ENCODE results near the gene CDC7. TPM values are rescaled to one million over a fixed set of nuclear protein-coding genes. Genes with fewer than 3 reads are reported as not detected.

CDC7 gene
- total RNA-seq, 4 donors from 2014 or later, result 0.10 to 0.44 (median 0.20) TPM; not detected in 1

DNA sequence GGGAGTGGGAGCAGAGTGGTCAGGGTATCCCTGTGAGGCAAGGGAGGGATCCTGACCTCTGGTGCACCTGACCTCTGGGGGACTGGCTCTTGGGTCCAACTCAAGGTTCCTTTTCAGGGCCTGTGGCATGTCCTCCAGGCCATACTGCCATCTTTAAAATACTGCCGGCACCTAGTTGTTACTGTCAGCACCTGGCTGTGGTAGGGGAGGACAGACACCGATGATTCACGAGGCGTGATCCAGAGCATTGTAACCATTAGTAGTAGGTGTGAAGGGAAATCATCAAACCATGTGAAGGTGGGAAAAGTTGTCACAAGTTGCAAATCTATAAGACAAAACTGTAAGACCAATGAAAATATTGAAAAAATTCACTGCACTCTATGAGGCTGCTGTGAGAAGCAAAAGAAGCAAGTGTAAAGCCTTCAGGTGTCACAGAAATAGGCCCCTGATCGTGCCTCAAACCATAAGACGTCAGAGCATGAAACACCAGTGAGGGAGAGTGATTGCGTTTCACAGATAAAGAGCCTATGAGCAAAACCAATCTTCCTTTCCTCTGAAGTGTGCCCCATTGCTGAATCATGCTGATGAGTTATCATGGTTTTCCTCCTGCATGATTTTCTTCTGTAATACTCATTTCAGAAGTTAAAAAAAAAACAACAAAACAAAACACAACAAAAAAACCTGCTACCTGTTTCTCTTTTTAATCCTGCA, 55.3 kb downstream of the CDC7 start:
- H3K36me3 ChIP-seq, result no peaks in the 10 kb centered on the region
- H3K4me1 ChIP-seq, result peaks cover 0 to 7% of the 10 kb centered on the region in 2 donors
- no peak overlapping the region for H3K4me3 ChIP-seq
- no peak overlapping the region for H3K27ac ChIP-seq
- in situ Hi-C loops (cut with MboI; ENCODE audit: low sequenced_read_pairs in 4 of 4) (no loop called here), intact Hi-C loops (cut with DNase I; ENCODE audit: low total_unique reads) (no loop called here)
- H3K27me3 ChIP-seq, result no peaks in the 10 kb centered on the region
- ATAC-seq, result no peak
- H3K9me3 ChIP-seq, result no peaks in the 10 kb centered on the region
- DNase-seq, result no peak
- TF ChIP-seq, protein P1, sequence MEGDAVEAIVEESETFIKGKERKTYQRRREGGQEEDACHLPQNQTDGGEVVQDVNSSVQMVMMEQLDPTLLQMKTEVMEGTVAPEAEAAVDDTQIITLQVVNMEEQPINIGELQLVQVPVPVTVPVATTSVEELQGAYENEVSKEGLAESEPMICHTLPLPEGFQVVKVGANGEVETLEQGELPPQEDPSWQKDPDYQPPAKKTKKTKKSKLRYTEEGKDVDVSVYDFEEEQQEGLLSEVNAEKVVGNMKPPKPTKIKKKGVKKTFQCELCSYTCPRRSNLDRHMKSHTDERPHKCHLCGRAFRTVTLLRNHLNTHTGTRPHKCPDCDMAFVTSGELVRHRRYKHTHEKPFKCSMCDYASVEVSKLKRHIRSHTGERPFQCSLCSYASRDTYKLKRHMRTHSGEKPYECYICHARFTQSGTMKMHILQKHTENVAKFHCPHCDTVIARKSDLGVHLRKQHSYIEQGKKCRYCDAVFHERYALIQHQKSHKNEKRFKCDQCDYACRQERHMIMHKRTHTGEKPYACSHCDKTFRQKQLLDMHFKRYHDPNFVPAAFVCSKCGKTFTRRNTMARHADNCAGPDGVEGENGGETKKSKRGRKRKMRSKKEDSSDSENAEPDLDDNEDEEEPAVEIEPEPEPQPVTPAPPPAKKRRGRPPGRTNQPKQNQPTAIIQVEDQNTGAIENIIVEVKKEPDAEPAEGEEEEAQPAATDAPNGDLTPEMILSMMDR (IDR thresholded peaks at IDR 0.05 in 4 of 5, conservative IDR thresholded peaks at IDR 0.05 in 1 of 5), result no peak
- TF ChIP-seq POLR2A (IDR thresholded peaks at IDR 0.05), result no peak

DNA sequence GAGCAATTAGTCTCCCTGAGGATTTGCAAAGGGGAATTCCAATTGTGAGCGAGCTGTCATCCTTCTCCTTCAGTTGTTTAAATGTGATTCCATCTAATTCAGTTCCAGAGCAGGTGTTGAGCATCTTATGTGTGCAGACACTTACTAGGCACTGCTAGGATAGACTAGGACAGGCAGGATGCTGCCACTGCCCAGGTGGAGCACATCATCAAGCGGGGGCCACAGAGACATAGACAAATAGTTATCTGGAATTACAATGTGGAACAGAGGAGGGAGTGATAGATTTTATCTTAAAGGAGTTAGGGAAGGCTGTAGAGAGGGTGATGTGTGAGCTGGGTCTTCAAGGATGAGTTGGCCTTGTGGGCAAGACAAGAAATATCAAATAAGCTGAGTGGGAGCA, 55.9 kb downstream of the CDC7 start:
- intact Hi-C loops (cut with DNase I; ENCODE audit: low total_unique reads), result no loop called here

DNA sequence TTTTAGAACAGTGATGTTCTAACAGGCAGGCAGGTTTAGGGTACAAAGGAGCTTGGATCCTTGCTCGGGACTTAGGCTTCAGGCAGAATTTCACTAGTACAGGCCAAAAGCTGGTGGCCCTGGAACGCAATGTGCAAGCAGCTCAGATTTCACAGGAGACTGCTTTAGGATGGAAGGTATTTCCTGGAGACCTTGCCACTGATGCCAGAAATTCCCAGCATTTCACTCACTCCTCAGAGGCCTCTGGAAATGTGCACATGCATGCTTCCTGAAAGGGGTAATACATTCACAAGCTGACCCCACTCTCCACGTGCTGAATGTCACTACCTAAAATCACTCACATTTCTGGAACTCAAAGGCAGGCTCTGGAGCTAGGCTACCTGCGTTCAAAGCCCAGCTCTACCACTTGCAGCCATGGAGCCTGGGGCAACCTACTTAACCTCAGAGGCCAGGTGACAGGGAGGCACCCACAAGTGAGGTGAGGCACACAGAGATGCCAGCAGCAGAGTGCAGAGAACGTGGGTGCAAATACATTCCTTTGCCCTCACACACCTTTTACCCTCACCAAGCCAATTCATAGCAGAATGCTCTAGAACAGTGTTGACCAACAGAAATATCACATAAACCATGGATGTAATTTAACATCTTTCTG, 56.5 kb downstream of the CDC7 start:
- no peak for TF ChIP-seq POLR2A (IDR thresholded peaks at IDR 0.05)
- TF ChIP-seq, protein P1 (IDR thresholded peaks at IDR 0.05 in 4 of 5, conservative IDR thresholded peaks at IDR 0.05 in 1 of 5), result no peak
- no peak overlapping the region for H3K27ac ChIP-seq
- ATAC-seq, result no peak

More for the DNA sequence above, 55.9 kb downstream of the CDC7 start:
- Histone ChIP-seq H3K4me3 (no peak overlapping the region), H3K27ac (no peak overlapping the region), H3K4me1 (peaks cover 0 to 7% of the 10 kb centered on the region in 2 donors), H3K36me3 (no peaks in the 10 kb centered on the region), H3K9me3 (no peaks in the 10 kb centered on the region), H3K27me3 (no peaks in the 10 kb centered on the region)
- in situ Hi-C loops (cut with MboI; ENCODE audit: low sequenced_read_pairs in 4 of 4), result no loop called here
- DNase-seq (no peak), ATAC-seq (no peak)
- TF ChIP-seq, protein P1 (IDR thresholded peaks at IDR 0.05 in 4 of 5, conservative IDR thresholded peaks at IDR 0.05 in 1 of 5), result no peak
- no peak for TF ChIP-seq POLR2A (IDR thresholded peaks at IDR 0.05)

DNA sequence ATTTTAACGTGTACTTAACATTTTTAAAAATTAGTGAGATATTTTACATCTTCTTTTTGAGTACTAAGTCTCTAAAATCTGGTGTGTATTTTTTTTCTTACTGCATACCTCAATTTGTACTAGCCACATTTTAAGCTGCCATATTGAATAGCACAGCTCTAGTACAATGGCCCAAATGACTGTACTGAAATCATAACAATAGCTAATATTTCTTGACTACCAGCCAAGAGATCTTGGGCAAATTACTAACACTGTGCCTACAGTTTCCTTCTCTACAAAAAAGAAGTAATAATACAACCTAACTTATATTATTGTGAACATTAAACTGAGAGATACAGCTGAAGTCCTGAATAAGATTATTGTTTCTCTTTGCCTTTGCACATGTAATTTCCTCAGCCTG, 57.2 kb downstream of the CDC7 start:
- intact Hi-C loops (cut with DNase I; ENCODE audit: low total_unique reads), result no loop called here
- no peak overlapping the region for H3K4me3 ChIP-seq
- no peaks in the 10 kb centered on the region for H3K36me3 ChIP-seq
- ATAC-seq (no peak), DNase-seq (no peak)
- no peaks in the 10 kb centered on the region for H3K27me3 ChIP-seq
- no peaks in the 10 kb centered on the region for H3K9me3 ChIP-seq
- H3K27ac ChIP-seq, result no peak overlapping the region
- in situ Hi-C loops (cut with MboI; ENCODE audit: low sequenced_read_pairs in 4 of 4), result no loop called here
- TF ChIP-seq, protein P1 (IDR thresholded peaks at IDR 0.05 in 4 of 5, conservative IDR thresholded peaks at IDR 0.05 in 1 of 5), result no peak
- peaks cover 0 to 6% of the 10 kb centered on the region in 2 donors for H3K4me1 ChIP-seq

More for the DNA sequence above, 56.5 kb downstream of the CDC7 start:
- Histone ChIP-seq H3K36me3 (no peaks in the 10 kb centered on the region), H3K9me3 (no peaks in the 10 kb centered on the region), H3K4me1 (peaks cover 0 to 7% of the 10 kb centered on the region in 2 donors), H3K27me3 (no peaks in the 10 kb centered on the region), H3K4me3 (no peak overlapping the region)
- intact Hi-C loops (cut with DNase I; ENCODE audit: low total_unique reads) (no loop called here), in situ Hi-C loops (cut with MboI; ENCODE audit: low sequenced_read_pairs in 4 of 4) (no loop called here)
- no peak for DNase-seq

Data from gastrocnemius medialis (tissue), 4 donors.